Lung (tissue), 12 donors: ENCODE data around the gene DPH6. TPM values are rescaled to one million over a fixed set of nuclear protein-coding genes. Genes with fewer than 3 reads are reported as not detected.

Source experiments
- ATAC-seq: fragments of 200-7000 bp; cut with Tn5 transposase; one replicate; pipeline ENCODE4 v1.9.1; 2020; ENCODE audit warnings: moderate number of reproducible peaks; ENCODE audit not compliant: insufficient read depth, low FRiP score
- DNase-seq, 3 donors: peaks; one replicate each; pipeline ENCODE4 v3.0.0-alpha.2; 2013 to 2017
- H3K27ac ChIP-seq, 2 donors: one replicate each; pipeline ENCODE4 v1.5.1; 2013; ENCODE audit warnings: mild to moderate bottlenecking in 2 of 2, moderate library complexity in 2 of 2, control low read depth in 1 of 2, inconsistent platforms in 1 of 2, low read depth in 1 of 2, low read length in 1 of 2
- H3K27me3 ChIP-seq, 3 donors: one replicate each; pipeline ENCODE4 v1.5.1; 2013; ENCODE audit warnings: low read length in 2 of 3; ENCODE audit not compliant: control insufficient read depth in 3 of 3, insufficient read depth in 3 of 3
- H3K36me3 ChIP-seq, 4 donors: one replicate each; pipeline ENCODE4 v1.5.1; 2013; ENCODE audit warnings: low read length in 4 of 4, mild to moderate bottlenecking in 1 of 4, moderate library complexity in 1 of 4; ENCODE audit not compliant: control insufficient read depth in 4 of 4, insufficient read depth in 4 of 4
- H3K4me1 ChIP-seq, 5 donors: one replicate each; pipeline ENCODE4 v1.5.1; 2013; ENCODE audit warnings: low read length in 5 of 5, mild to moderate bottlenecking in 2 of 5, moderate library complexity in 1 of 5; ENCODE audit not compliant: control insufficient read depth in 5 of 5, insufficient read depth in 5 of 5
- H3K4me3 ChIP-seq: one replicate; pipeline ENCODE4 v1.5.1; 2013; ENCODE audit warnings: mild to moderate bottlenecking, control low read depth, moderate library complexity
- H3K9ac ChIP-seq, 2 donors: one replicate each; pipeline ENCODE4 v1.5.1; 2013; ENCODE audit warnings: low read length in 2 of 2, control low read depth in 1 of 2; ENCODE audit not compliant: insufficient read depth in 1 of 2
- H3K9me3 ChIP-seq, 4 donors: one replicate each; pipeline ENCODE4 v1.5.1; 2013; ENCODE audit warnings: low read length in 3 of 4, mild to moderate bottlenecking in 1 of 4, moderate library complexity in 1 of 4; ENCODE audit not compliant: control insufficient read depth in 4 of 4, insufficient read depth in 3 of 4
- WGBS, 2 donors: extraction: QIAGEN DNeasy Blood & Tissue Kit; methylation state at CpG; one replicate each; pipeline ENCODE4 v1.1.7; 2013; 5-methylcytosine and 5-hydroxymethylcytosine counted together
- polyA plus RNA-seq, 2 donors: library from polyadenylated mRNA; stranded (reverse); fragments of 200-250 nt; gene quantifications; one replicate each; pipeline ENCODE4 v1.2.1, GENCODE V29; 2013
- total RNA-seq, 2 donors: library from RNA; depleted of rRNA in 1 of 2; stranded (reverse); fragments of >200 nt in 1 of 2; gene quantifications; one replicate each; pipeline ENCODE4 v1.2.1, GENCODE V29; 2014 to 2021
- TF ChIP-seq, protein P1 (sequence below): IDR thresholded peaks from 2 replicates; pipeline ENCODE4 v1.5.1; 2012; ENCODE audit warnings: mild to moderate bottlenecking; ENCODE audit errors: control extremely low read depth, extremely low read depth
- donor health status: control.
- donor health status: control.
- donor health status: Bipolar disorder and iron deficiency.
- donor health status: healthy.
- donor health status: DM: yes; HTN: yes; CAD: no.

The DPH6 gene
- total and polyA plus RNA-seq, 4 donors: 5.5 to 55.1 (median 14.8) TPM

- no peaks in the 10 kb centered on the region for H3K27me3 ChIP-seq
- peaks cover 0 to 4% (median 4%) of the 10 kb centered on the region in 5 donors for H3K4me1 ChIP-seq
- no peaks in the 10 kb centered on the region for H3K9me3 ChIP-seq
- WGBS, 2 donors: 80 to 85% methylated on average over 1 of the region's 1 CpG
- no peak overlapping the region for H3K27ac ChIP-seq
- H3K9ac ChIP-seq: no peak overlapping the region
- H3K4me3 ChIP-seq: no peak overlapping the region
- TF ChIP-seq, protein P1, sequence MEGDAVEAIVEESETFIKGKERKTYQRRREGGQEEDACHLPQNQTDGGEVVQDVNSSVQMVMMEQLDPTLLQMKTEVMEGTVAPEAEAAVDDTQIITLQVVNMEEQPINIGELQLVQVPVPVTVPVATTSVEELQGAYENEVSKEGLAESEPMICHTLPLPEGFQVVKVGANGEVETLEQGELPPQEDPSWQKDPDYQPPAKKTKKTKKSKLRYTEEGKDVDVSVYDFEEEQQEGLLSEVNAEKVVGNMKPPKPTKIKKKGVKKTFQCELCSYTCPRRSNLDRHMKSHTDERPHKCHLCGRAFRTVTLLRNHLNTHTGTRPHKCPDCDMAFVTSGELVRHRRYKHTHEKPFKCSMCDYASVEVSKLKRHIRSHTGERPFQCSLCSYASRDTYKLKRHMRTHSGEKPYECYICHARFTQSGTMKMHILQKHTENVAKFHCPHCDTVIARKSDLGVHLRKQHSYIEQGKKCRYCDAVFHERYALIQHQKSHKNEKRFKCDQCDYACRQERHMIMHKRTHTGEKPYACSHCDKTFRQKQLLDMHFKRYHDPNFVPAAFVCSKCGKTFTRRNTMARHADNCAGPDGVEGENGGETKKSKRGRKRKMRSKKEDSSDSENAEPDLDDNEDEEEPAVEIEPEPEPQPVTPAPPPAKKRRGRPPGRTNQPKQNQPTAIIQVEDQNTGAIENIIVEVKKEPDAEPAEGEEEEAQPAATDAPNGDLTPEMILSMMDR: no peak
- ATAC-seq (no peak), DNase-seq (no peak)
- H3K36me3 ChIP-seq: no peaks in the 10 kb centered on the region
Observed at GRCh38 chr15:35562641-35563040, 16.7 kb upstream of the DPH6 start.

GRCh38 chr15:35561308-35561707 is 15.3 kb upstream of the DPH6 start:
- Histone ChIP-seq H3K9ac (no peak overlapping the region), H3K4me3 (no peak overlapping the region), H3K27me3 (no peaks in the 10 kb centered on the region), H3K27ac (no peak overlapping the region), H3K9me3 (no peaks in the 10 kb centered on the region), H3K4me1 (peaks cover 0 to 6% (median 4%) of the 10 kb centered on the region in 5 donors), H3K36me3 (no peaks in the 10 kb centered on the region)
- DNase-seq (no peak), ATAC-seq (no peak)
- TF ChIP-seq, protein P1: no peak
- WGBS, 2 donors: 97 to 98% methylated on average over 1 of the region's 1 CpG

- ATAC-seq (no peak), DNase-seq (peak in 2 of 3 donors; percentile 27 to 66)
- H3K9ac ChIP-seq: no peak overlapping the region
- peaks cover 0 to 6% (median 4%) of the 10 kb centered on the region in 5 donors for H3K4me1 ChIP-seq
- H3K27me3 ChIP-seq: no peaks in the 10 kb centered on the region
- TF ChIP-seq, protein P1: no peak
- H3K4me3 ChIP-seq: no peak overlapping the region
- H3K27ac ChIP-seq: no peak overlapping the region
- no peaks in the 10 kb centered on the region for H3K36me3 ChIP-seq
- 78 to 80% methylated on average over 2 of the region's 2 CpGs for WGBS, 2 donors
- H3K9me3 ChIP-seq: no peaks in the 10 kb centered on the region
Observed at GRCh38 chr15:35560870-35561269, 14.9 kb upstream of the DPH6 start.

GRCh38 chr15:35560258-35560657 is 14.3 kb upstream of the DPH6 start:
- Histone ChIP-seq H3K9ac (no peak overlapping the region), H3K36me3 (no peaks in the 10 kb centered on the region), H3K27me3 (no peaks in the 10 kb centered on the region), H3K4me3 (no peak overlapping the region), H3K27ac (no peak overlapping the region), H3K4me1 (peaks cover 0 to 6% (median 4%) of the 10 kb centered on the region in 5 donors), H3K9me3 (no peaks in the 10 kb centered on the region)
- 91 to 99% methylated on average over 1 of the region's 1 CpG for WGBS, 2 donors
- ATAC-seq: no peak
- TF ChIP-seq, protein P1: no peak
- no peak for DNase-seq
